ENCODE measurements around the gene ADAMTSL2. TPM values are rescaled to one million over a fixed set of nuclear protein-coding genes. Genes with fewer than 3 reads are reported as not detected.

ADAMTSL2 gene
- total RNA-seq, 3 donors from 2014 or later (not counting 1 experiment from before 2014, with no cell fraction given) = not detected

DNA sequence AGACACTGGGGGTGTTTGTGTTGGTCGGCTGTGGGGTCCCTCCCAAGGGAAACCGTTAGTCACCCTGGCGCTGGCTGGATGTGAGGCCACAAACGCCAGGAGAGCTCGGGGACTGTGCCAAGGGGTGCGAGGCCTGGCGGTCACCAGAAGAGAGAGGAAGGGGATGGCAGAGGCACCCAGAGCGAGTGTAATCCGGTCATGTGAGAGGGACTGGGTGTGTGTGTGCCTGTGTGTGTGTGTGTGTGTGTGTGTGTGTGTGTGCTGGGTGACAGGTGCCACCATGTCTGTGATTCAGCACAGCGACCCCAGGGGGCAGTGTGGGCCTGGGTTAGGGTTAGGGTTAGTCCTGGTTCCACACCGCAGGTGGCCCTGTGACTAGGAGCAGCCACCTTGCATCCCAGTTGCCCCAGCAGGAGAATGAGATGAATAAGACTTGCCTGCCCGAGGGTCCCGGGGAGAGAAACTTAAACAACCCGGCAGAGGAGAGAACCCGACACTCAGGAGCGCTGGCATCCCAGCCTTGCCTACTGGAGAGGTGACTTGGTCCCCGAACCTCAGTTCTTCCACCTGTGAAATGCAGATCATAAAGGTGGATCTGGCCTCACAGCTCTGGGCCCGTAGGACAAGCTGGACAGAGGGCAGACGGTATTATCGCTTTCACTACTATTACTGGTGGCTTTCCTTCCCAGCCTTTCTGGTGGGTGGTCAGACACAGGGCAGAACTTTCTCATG lies 1.4 kb upstream of the ADAMTSL2 start:
- Histone ChIP-seq H3K27ac (ENCODE audit: low read length) (no peak overlapping the region), H3K4me3 (ENCODE audit: low read length) (no peak overlapping the region), H3K27me3 (ENCODE audit: control insufficient read depth, insufficient read depth, low read length) (peaks cover 14% of the 10 kb centered on the region), H3K4me1 (ENCODE audit: control insufficient read depth, insufficient read depth, low read length) (peaks cover 17% of the 10 kb centered on the region), H3K9me3 (ENCODE audit: control insufficient read depth, insufficient read depth, low read length) (no peaks in the 10 kb centered on the region), H3K36me3 (ENCODE audit: control insufficient read depth, insufficient read depth, low read length) (no peaks in the 10 kb centered on the region)
- peaks cover 12 to 14% of the 10 kb centered on the region in 2 donors for H3K27me3 Mint-ChIP-seq (ENCODE audit: low read depth in 2 of 2)
- no peaks in the 10 kb centered on the region for H3K36me3 Mint-ChIP-seq
- H3K9me3 Mint-ChIP-seq = no peaks in the 10 kb centered on the region
- 45% methylated on average over 20 of the region's 20 CpGs for WGBS (ENCODE audit: insufficient coverage)
- peak; percentile 39 to 81 for DNase-seq
- H3K27ac Mint-ChIP-seq = no peak overlapping the region
- TF ChIP-seq, protein P1, sequence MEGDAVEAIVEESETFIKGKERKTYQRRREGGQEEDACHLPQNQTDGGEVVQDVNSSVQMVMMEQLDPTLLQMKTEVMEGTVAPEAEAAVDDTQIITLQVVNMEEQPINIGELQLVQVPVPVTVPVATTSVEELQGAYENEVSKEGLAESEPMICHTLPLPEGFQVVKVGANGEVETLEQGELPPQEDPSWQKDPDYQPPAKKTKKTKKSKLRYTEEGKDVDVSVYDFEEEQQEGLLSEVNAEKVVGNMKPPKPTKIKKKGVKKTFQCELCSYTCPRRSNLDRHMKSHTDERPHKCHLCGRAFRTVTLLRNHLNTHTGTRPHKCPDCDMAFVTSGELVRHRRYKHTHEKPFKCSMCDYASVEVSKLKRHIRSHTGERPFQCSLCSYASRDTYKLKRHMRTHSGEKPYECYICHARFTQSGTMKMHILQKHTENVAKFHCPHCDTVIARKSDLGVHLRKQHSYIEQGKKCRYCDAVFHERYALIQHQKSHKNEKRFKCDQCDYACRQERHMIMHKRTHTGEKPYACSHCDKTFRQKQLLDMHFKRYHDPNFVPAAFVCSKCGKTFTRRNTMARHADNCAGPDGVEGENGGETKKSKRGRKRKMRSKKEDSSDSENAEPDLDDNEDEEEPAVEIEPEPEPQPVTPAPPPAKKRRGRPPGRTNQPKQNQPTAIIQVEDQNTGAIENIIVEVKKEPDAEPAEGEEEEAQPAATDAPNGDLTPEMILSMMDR (IDR thresholded peaks at IDR 0.05) = no peak
- no peak overlapping the region for H3K4me3 Mint-ChIP-seq
- peak; percentile 51 to 77 (median 55) for ATAC-seq
- intact Hi-C loops (cut with micrococcal nuclease) = no loop called here
- H3K4me1 Mint-ChIP-seq = peaks cover 0 to 4% of the 10 kb centered on the region in 2 donors

DNA sequence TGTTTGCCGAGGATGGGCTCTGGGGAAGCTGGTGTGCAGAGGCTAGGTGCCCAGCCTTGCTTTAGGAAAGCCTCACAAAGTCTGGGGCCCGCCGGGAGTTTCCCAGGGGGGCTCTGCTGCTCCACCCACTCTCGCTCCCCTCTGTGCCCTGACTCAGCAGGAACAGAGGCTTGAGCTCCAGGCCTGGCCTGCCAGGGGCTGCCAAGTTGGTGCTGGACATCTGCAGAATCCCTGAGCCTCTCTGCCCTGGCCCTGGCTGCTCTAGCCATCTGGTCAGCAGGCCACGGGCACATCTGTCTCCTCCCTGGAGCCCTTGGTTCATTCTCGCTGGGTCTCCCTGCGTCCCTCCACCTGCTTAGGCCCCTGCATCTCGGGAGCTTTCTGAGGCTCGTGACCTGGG lies 647 bp upstream of the ADAMTSL2 start:
- Mint-ChIP-seq H3K27me3 (ENCODE audit: low read depth in 2 of 2) (peaks cover 14 to 15% of the 10 kb centered on the region in 2 donors), H3K27ac (no peak overlapping the region), H3K4me3 (no peak overlapping the region), H3K36me3 (no peaks in the 10 kb centered on the region), H3K4me1 (peaks cover 0 to 4% of the 10 kb centered on the region in 2 donors), H3K9me3 (no peaks in the 10 kb centered on the region)
- Histone ChIP-seq H3K4me1 (ENCODE audit: control insufficient read depth, insufficient read depth, low read length) (peaks cover 18% of the 10 kb centered on the region), H3K36me3 (ENCODE audit: control insufficient read depth, insufficient read depth, low read length) (no peaks in the 10 kb centered on the region), H3K27me3 (ENCODE audit: control insufficient read depth, insufficient read depth, low read length) (peaks cover 16% of the 10 kb centered on the region), H3K27ac (ENCODE audit: low read length) (no peak overlapping the region), H3K9me3 (ENCODE audit: control insufficient read depth, insufficient read depth, low read length) (no peaks in the 10 kb centered on the region), H3K4me3 (ENCODE audit: low read length) (no peak overlapping the region)
- whole genome bisulfite sequencing (ENCODE audit: insufficient coverage) = 50% methylated on average over 9 of the region's 9 CpGs
- TF ChIP-seq, protein P1 (IDR thresholded peaks at IDR 0.05) = no peak
- ATAC-seq (no peak), DNase-seq (peak in 1 of 2 donors; percentile 21)
- intact Hi-C loops (cut with micrococcal nuclease) = no loop called here

DNA sequence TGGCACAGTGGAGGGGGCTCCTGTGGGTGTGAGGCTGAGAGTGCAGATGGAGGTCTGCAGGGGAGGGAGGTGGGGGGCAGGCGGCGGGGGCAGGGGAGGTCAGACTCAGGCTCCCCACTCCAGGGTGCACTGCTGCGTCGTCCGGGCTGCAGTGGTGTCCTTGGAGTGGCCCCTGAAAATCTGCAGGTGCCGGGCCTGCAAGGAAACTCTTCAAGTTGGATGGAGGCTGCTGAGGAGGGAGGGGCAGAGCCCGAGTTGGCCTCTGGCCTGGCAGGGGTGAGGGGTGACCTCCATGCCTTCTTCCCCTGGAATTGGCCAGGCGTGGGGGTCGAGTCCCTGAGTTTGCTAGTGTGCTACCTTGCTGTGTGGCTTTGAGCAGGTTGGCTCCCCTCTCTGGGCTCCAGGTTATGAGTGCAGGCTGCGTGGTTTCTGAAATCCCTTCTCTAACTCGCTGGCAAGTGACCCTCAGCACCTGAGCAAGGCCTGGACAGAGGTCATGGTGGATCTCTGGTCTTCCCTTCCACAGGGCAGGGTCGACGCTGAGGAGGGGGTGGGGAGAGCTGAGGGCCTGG lies 888 bp downstream of the ADAMTSL2 start:
- intact Hi-C loops (cut with micrococcal nuclease) = no loop called here
- no peak overlapping the region for H3K4me3 Mint-ChIP-seq
- 79% methylated on average over 11 of the region's 13 CpGs for WGBS (ENCODE audit: insufficient coverage)
- no peaks in the 10 kb centered on the region for H3K9me3 Mint-ChIP-seq
- H3K36me3 Mint-ChIP-seq = no peaks in the 10 kb centered on the region
- ATAC-seq (no peak), DNase-seq (no peak)
- Histone ChIP-seq H3K9me3 (ENCODE audit: control insufficient read depth, insufficient read depth, low read length) (no peaks in the 10 kb centered on the region), H3K4me1 (ENCODE audit: control insufficient read depth, insufficient read depth, low read length) (peaks cover 32% of the 10 kb centered on the region), H3K27me3 (ENCODE audit: control insufficient read depth, insufficient read depth, low read length) (peaks cover 24% of the 10 kb centered on the region), H3K27ac (ENCODE audit: low read length) (no peak overlapping the region), H3K4me3 (ENCODE audit: low read length) (no peak overlapping the region), H3K36me3 (ENCODE audit: control insufficient read depth, insufficient read depth, low read length) (no peaks in the 10 kb centered on the region)
- no peak overlapping the region for H3K27ac Mint-ChIP-seq
- peaks cover 0 to 4% of the 10 kb centered on the region in 2 donors for H3K4me1 Mint-ChIP-seq
- H3K27me3 Mint-ChIP-seq (ENCODE audit: low read depth in 2 of 2) = peaks cover 19 to 21% of the 10 kb centered on the region in 2 donors
- TF ChIP-seq, protein P1 (IDR thresholded peaks at IDR 0.05) = no peak

Data from natural killer cell (primary cell).